MV-4-11 (cell line): ENCODE results near the gene C1orf115.
"Not testable (repeated sequence)": the region's sequence is repeated elsewhere in the genome, so short reads cannot be mapped to it uniquely, and the experiment has no call there.

Experiments used
- DNase-seq: peaks from one replicate; lab custom pipeline; 2025; lab: John Stamatoyannopoulos, UW

The C1orf115 gene

DNA sequence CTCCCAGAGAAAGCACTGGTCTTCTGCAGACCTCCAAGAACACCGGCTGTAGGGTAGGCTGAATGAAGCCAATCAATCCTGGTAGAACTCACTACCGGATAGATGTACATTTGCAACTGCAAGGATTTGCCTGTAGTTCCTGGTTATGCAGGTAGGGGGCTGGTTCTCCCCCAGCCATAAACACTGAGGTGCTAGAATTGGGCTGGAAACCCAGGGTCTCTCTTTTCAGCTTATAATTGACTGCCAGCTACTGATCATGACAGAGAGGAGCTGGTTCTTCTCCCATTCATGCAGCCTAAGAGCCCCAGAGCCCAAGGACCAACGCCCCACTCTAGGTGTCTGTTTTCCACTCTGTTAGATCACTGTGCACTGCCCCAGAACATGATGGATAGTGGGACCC is 36.5 kb downstream of the C1orf115 start:
- no peak for DNase-seq

DNA sequence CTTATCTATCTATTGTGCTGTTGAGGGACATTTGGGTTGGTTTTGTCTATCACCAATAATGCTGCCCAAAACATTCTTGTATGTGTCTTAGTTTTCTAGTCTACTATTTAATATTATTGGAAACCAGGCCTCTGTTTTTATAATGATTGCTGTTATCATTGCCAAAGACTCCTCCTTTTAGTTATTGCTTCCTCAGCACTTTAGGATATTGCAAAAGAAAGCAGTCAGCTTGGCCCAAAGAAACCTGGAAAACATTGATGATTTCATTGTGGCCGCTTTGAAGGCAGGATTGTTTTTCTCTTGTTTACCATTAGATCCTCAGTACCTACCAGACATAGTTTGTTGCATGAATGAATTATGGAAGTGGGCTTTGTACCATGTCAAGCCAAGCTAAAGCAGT is 37.4 kb downstream of the C1orf115 start:
- DNase-seq: no peak

DNA sequence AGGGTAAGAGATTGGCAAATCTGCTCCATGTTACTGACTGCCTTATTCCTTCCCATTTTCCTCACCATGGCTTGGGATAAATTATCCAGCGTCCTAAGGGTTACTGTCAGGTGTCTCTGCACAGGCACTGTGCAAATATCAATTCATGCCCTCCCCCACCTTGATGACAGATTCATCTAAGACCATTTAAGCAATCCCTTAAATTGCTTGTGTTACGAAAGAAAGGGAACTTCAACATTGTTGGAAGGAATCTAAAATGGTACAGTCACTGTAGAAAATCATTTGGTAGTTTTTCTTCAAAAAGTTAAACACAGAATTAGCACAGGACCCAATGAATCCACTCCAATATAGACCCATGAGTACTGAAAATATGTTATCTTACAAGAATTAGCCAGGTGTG is 40.3 kb downstream of the C1orf115 start:
- peak; percentile 3 for DNase-seq

DNA sequence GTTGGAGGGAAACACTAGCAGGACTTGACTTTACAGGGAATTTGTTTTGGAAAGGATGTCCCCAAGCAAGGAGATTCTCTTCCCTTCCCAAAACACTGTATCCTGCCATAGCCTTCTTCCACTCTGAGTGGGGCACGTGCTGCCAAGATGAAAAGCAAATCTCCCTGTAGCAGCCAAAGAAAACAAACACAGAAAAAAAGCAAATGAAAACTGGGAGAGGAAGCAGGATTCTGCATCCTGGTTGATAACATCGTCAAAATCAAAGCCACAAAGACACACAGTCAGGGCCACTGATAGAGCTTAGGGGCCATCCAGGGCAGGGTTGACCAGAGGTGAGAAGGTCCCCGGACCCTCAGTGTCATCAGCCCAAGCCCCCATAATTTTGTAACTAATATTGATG is 42.0 kb downstream of the C1orf115 start:
- no peak for DNase-seq

DNA sequence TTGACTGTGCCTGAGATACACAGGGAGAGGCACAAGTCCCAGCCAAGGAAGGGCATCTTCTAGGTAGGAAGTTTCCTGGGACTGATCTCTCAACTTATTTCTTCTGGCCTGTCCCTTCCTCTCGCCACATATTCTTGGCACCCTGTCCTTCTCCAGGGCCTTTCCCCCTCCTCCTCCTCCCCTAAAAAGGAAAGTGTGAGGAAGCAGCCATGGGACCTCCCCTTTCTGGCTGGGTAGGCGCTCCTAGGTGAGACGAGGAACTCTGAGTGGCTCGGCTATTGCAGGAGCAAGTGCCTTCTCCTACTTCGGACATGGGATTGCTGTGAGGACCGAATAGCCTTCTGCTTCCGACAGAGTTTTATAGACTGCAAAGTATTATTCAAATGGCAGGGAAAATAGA is 42.5 kb downstream of the C1orf115 start:
- no peak for DNase-seq

DNA sequence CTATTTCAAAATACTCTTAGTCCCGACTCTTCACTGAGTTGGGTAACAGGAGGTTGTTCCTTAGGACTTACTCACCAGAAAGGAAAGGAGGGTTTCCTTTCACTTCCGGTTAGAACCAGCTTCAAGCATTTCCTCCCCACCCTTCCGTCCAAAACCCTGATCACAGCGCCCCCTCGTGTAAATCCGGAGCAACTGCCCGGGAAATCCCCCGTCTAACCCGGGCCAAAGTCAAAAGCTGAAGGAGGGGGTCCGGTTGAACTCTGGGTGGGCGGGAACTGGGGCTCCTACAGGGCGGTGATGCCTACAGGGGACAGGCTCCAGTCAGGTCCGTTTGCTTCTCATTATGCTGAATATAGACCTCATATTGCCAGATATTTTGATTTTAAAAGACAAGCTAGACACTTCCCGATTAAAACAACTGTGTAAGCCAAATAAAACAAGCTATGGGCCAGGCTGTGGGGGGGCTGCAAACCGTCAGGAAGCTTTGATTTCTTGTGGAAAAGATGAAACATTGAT is 43.0 kb downstream of the C1orf115 start:
- DNase-seq: peak; percentile 88

DNA sequence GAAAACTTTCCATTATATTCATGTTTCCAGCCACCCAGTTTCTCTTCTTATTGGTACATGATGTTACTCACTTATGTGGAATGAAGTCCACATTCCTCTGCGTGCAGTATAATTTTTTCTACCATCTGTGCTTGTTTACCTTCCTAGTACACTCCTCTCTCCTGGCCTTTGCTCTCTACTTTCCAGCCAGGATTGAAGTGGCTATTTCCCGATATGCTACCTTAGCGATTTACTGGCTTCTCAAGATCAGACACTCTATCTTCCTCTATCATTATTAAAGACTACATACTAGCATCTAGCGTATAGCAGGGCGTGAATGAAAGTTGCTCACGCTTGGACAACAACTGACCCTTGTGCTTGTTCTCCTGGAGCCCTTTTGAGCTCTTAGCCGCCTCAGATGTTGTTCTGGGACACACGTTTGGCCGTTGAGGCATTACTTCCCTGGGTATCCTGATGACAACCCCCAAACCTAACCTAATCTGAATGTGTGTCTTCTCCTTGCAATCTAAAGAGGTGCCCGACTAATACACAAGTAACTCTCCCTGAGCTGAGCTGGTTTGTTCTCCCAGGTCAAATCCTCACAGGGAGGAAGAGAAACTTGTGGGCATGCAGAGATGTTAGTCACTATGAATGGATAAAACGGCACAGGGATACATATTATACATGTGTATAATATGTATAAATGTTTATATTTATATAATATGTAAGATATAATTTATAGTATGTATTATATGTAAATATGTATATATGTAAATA is 44.6 kb downstream of the C1orf115 start:
- peak; percentile 36 for DNase-seq

DNA sequence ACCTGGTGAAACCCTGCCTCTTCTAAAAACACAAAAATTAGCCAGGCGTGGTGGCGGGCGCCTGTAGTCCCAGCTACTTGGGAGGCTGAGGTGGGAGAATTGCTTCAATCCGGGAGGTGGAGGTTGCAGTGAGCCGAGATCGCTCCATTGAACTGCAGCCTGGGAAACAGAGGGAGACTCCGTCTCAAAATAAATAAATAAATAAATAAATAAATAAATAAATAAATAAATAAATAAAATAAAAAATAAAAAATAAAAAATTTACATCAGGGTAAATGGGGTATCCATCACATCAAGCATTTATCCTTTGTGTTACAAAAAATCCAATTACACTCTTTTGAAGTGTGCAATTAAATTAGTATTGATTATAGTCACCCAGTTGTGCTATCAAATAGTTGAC is 46.1 kb downstream of the C1orf115 start:
- DNase-seq: not testable (repeated sequence)

DNA sequence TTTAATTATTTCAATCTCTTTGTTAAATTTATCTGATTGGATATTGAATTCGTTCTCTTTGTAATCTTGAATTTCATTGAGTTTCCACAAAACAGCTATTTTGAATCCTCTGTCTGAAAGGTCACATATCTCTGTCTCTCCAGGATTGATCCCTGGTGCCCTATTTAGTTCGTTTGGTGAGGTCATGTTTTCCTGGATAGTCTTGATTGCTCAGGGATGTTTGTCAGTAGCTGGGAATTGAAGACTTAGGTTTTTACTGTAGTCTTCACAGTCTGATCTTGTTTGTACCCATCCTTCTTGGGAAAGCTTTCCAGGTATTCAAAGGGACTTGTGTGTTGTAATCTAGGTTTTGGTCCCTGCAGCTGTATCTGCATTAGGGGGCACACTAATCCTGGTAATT is 51.2 kb downstream of the C1orf115 start:
- DNase-seq: no peak

DNA sequence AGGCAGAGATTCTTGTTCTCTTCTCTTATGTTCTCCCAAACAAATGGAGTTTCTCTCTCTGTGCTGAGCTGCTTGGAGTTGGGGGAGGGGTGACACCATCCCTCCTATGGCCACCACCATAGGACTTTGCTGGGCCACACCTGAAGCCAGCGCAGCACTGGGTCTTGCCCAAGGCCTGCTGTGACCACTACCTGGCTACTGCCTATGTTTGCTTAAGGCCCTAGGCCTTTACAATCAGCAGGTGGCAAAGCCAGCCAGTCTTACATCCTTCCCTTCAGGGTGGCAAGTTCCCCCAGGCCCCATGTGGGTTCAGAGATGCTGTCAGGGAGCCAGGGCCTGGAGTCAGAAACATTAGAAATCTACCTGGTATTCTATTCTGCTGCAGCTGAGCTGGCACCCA is 51.7 kb downstream of the C1orf115 start:
- no peak for DNase-seq

DNA sequence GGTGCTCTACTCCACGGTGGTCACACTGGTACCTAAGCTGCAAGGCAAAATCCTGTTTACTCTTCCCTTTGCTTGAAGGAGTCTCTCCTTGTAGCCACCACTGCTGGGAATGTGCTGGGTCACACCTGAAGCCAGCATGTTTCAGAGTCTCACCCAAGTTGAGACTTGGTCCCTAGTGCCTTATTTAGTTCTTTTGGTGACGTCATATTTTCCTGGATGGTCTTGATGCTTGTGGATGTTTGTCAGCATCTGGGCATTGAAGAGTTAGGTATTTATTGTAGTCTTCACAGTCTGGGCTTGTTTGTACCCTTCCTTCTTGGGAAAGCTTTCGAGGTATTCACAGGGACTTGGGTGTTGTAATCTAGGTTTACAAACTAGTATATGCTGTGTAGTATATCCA is 52.4 kb downstream of the C1orf115 start:
- no peak for DNase-seq

DNA sequence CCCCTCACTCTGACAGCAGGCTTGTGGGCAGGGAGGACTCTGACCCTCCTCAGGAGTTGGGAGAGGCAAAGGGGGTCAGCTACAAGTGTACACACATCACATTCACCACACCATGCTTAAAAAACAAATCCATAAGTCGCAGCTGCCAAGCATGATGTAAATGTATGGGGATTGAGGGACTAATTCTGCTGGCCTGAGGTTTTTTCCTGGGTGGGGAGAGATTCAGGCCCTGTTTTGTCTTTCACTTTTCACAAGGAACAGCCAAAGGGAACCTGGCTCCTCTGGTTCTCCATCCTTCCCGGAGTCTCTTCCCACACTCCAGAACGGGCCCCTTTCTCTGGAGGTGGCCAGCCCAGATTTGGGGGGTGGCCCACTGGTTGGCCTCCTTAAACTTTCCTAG is 56.7 kb downstream of the C1orf115 start:
- no peak for DNase-seq

DNA sequence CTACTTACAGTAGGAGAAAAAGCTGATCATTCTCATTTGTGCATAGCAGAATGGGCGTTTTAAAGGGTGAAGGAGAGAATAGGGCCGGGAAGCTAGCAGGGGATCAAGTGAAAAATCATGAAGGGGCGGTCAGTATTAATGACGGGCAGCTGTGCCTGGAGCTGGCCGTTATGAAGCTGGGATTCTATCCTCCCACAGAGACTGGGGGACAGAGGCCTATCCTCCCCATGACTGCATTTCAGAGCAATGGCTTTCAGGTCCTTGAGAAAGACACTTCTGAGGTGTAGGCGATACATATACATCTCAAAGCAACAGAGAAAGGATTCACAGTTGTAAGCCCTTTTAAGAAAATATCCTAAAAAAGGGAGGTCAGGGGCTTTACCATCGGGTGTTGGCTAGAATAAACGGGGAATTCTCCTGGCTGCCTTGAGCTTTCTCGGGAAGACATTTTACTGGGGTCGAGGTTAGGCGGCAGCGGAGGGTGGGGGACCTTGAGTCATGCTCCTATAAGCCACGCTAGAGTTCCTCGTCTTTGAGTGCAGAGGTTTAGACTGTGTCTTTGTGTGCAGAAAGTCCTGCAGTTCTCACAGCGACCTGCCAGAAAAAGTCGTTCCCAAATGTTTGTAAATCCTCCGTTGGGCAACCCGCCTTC is 57.4 kb downstream of the C1orf115 start:
- peak; percentile 17 for DNase-seq

DNA sequence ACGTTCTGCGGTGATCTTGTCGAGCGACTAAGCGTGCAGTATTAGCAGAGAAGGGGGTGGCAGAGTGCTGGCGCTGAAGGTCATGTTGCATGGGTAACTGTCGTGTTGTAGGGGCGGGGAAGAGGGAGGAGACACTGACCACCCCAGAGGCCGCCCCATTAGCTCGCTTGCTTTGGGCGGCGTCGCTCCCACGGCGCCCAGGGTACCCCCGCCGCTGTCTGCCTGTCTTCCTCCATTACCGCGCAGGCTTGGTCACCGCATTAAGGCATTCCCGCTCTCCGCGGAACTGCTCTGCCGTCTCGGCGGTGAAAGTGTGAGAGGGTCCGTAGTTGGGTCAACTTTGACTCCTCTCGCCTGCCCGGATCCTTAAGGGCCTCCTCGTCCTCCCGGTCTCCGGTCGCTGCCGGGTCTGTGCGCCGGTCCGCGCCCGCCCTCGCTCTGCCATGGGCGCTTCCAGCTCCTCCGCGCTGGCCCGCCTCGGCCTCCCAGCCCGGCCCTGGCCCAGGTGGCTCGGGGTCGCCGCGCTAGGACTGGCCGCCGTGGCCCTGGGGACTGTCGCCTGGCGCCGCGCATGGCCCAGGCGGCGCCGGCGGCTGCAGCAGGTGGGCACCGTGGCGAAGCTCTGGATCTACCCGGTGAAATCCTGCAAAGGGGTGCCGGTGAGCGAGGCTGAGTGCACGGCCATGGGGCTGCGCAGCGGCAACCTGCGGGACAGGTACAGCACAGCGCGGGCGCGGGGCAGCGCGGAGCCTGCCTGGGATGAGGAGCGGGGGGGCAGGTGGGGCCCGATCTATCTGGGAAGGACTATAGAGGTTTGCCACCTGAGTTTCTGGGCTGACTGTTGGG is 58.1 kb downstream of the C1orf115 start, which contains the start of gene MTARC2:
MTARC2 (plus strand) TSS at position 234 of the 846 bp plus-strand sequence; CDS start at position 444, 210 bp downstream.
- DNase-seq: no peak
